ENCODE data around the gene GRSF1. TPM values are rescaled to one million over a fixed set of nuclear protein-coding genes. Genes with fewer than 3 reads are reported as not detected.

GRSF1 gene
- total and polyA plus RNA-seq, 5 donors, result 50.7 to 81.4 (median 77.8) TPM

- Histone ChIP-seq H3K27me3 (ENCODE audit: control insufficient read depth, insufficient read depth) (no peaks in the 10 kb centered on the region), H3K4me1 (ENCODE audit: control insufficient read depth, insufficient read depth, low read length) (peaks cover 2% of the 10 kb centered on the region), H3K9me3 (ENCODE audit: control insufficient read depth, low read length) (no peaks in the 10 kb centered on the region), H3K27ac (ENCODE audit: low read length) (no peak overlapping the region), H3K4me3 (ENCODE audit: low read length) (no peak overlapping the region)
- ATAC-seq, result no peak
- no peak for DNase-seq
- 58% methylated on average over 2 of the region's 2 CpGs for WGBS
- intact Hi-C loops (cut with DNase I), result loop anchor here in 3 of 4 donors (5.0 to 10.0 kb wide), 3 partner anchors 66 to 159 kb away; partner anchors contain the start of genes DCK (in 2 of the 3) and MOB1B (in 2 of the 3)
These were observed 3.6 kb downstream of the GRSF1 start for GRCh38 chr4:70836081-70836480.

- intact Hi-C loops (cut with DNase I), result loop anchor here in 3 of 4 donors (10.0 kb wide), 2 partner anchors 129 to 161 kb away; partner anchors contain the start of gene DCK (in 2 of the 3)
These were observed 6.0 kb downstream of the GRSF1 start for GRCh38 chr4:70833675-70834074.

DNA sequence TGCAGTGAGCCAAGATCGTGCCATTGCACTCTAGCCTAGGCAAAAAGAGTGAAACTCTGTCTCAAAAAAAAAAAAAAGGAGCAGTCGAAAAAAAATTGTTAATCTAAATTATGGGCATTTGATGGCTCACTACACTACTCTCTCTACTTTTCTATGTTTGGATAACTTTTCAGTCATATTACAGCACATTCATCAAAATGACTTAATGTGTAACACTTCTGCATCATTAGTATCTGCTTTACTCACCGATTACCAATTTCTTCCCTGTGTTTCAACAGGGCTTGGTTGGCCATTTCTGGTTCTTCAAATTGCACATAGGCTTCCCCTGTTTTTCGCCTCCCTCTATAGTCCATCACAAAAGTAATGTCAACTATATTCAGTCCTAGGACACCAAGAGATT, 8.4 kb downstream of the GRSF1 start:
- DNase-seq, result no peak
- H3K4me3 ChIP-seq (ENCODE audit: low read length), result no peak overlapping the region
- no peak overlapping the region for H3K27ac ChIP-seq (ENCODE audit: low read length)
- ATAC-seq, result no peak
- no peaks in the 10 kb centered on the region for H3K27me3 ChIP-seq (ENCODE audit: control insufficient read depth, insufficient read depth)
- peaks cover 2% of the 10 kb centered on the region for H3K4me1 ChIP-seq (ENCODE audit: control insufficient read depth, insufficient read depth, low read length)
- H3K9me3 ChIP-seq (ENCODE audit: control insufficient read depth, low read length), result no peaks in the 10 kb centered on the region
- intact Hi-C loops (cut with DNase I), result loop anchor here in 3 of 4 donors (10.0 kb wide), 2 partner anchors 126 to 164 kb away; partner anchors contain the start of gene DCK (in 2 of the 3)
- 95% methylated on average over 4 of the region's 4 CpGs for WGBS

More at GRCh38 chr4:70833675-70834074, 6.0 kb downstream of the GRSF1 start:
- H3K4me3 ChIP-seq (ENCODE audit: low read length), result no peak overlapping the region
- WGBS, result 99% methylated on average over 1 of the region's 1 CpG
- DNase-seq, result no peak
- no peak for ATAC-seq
- peaks cover 2% of the 10 kb centered on the region for H3K4me1 ChIP-seq (ENCODE audit: control insufficient read depth, insufficient read depth, low read length)
- H3K27ac ChIP-seq (ENCODE audit: low read length), result no peak overlapping the region
- no peaks in the 10 kb centered on the region for H3K9me3 ChIP-seq (ENCODE audit: control insufficient read depth, low read length)
- H3K27me3 ChIP-seq (ENCODE audit: control insufficient read depth, insufficient read depth), result no peaks in the 10 kb centered on the region

DNA sequence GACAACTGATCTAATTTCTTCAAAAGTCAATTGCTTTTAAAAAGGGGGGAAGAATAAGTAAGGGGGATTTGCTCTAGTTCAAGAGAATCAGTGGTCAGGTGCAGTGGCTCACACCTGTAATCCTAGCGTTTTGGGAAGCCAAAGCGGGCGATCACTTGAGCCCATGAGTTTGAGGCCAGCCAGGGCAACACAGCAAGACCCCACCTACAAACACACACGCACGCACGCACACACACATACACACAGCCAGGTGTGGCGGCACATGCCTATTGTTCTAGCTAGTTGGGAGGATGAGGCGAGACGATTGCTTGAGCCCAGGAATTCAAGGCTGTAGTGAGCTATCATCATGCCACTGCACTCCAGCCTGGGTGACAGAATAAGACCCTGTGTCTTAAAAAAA, 9.6 kb downstream of the GRSF1 start:
- H3K27ac ChIP-seq (ENCODE audit: low read length), result no peak overlapping the region
- DNase-seq, result no peak
- WGBS, result 92% methylated on average over 9 of the region's 9 CpGs

DNA sequence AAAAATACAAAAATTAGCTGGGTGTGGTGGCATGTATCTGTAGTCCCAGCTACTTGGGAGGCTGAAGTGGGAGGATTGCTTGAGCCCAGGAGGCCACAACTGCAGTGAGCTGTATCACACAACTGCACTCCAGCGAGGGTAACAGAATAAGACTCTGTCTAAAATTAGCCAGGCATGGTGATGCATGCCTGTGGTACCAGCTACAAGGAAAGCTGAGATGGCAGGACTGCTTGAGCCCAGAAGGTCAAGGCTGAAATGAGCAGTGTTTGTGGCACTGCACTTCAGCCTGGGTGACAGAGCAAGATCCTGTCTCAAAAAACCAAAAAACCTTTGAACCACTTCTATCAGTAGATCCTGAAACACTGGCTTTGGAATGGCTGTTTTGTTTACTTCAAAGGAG, 10.2 kb downstream of the GRSF1 start:
- DNase-seq, result no peak
- no peaks in the 10 kb centered on the region for H3K27me3 ChIP-seq (ENCODE audit: control insufficient read depth, insufficient read depth)
- no peaks in the 10 kb centered on the region for H3K9me3 ChIP-seq (ENCODE audit: control insufficient read depth, low read length)
- 84% methylated on average over 1 of the region's 1 CpG for WGBS
- H3K4me1 ChIP-seq (ENCODE audit: control insufficient read depth, insufficient read depth, low read length), result no peaks in the 10 kb centered on the region
- H3K27ac ChIP-seq (ENCODE audit: low read length), result no peak overlapping the region
- intact Hi-C loops (cut with DNase I), result no loop called here
- ATAC-seq, result no peak
- H3K4me3 ChIP-seq (ENCODE audit: low read length), result no peak overlapping the region

More for the DNA sequence above, 9.6 kb downstream of the GRSF1 start:
- intact Hi-C loops (cut with DNase I), result loop anchor here in 3 of 4 donors (10.0 kb wide), 2 partner anchors 125 to 165 kb away; partner anchors contain the start of gene DCK (in 2 of the 3)
- Histone ChIP-seq H3K9me3 (ENCODE audit: control insufficient read depth, low read length) (no peaks in the 10 kb centered on the region), H3K27me3 (ENCODE audit: control insufficient read depth, insufficient read depth) (no peaks in the 10 kb centered on the region), H3K4me3 (ENCODE audit: low read length) (no peak overlapping the region), H3K4me1 (ENCODE audit: control insufficient read depth, insufficient read depth, low read length) (no peaks in the 10 kb centered on the region)
- ATAC-seq, result no peak

DNA sequence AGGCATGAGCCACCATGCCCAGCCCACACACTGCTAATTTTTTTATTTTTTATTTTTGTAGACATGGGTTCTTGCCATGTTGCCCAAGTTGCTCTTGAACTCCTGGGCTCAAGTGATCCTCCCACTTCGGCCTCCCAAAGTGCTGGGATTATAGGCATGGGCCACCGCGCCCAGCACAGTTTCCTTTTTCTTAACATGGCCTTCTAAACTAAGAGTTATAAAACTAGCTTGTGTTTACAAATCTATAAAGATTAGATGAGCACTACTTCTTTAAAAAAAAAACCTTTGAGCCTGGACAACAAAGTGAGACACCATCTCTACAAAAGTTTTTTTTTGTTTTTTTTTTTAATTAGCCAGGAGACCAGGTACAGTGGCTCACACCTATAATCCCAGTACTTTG, 10.7 kb downstream of the GRSF1 start:
- H3K4me1 ChIP-seq (ENCODE audit: control insufficient read depth, insufficient read depth, low read length), result no peaks in the 10 kb centered on the region
- no peak for ATAC-seq
- no peak overlapping the region for H3K4me3 ChIP-seq (ENCODE audit: low read length)
- no peaks in the 10 kb centered on the region for H3K27me3 ChIP-seq (ENCODE audit: control insufficient read depth, insufficient read depth)
- intact Hi-C loops (cut with DNase I), result no loop called here
- DNase-seq, result no peak
- 100% methylated on average over 3 of the region's 3 CpGs for WGBS
- no peaks in the 10 kb centered on the region for H3K9me3 ChIP-seq (ENCODE audit: control insufficient read depth, low read length)
- H3K27ac ChIP-seq (ENCODE audit: low read length), result no peak overlapping the region

DNA sequence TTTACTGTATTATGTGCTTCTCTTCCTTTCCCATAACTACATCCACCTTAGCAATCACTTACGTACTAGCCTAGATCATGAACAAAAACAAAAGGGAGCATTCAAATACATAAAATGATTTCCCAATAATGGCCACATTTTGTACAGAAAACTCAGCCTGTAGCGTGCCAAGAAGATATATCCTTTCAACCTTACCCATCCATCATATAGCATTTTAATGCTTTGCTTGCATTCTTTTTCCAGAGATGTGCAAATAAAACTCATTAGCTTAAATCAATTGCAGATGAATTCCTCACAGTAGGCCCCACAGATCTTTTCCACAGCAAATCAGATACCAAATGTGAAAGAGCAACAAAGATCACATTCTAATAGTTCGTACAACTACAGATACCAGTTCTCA, 20.8 kb downstream of the GRSF1 start:
- DNase-seq, result no peak
- intact Hi-C loops (cut with DNase I), result no loop called here
- no peaks in the 10 kb centered on the region for H3K4me1 ChIP-seq (ENCODE audit: control insufficient read depth, insufficient read depth, low read length)
- no peak overlapping the region for H3K27ac ChIP-seq (ENCODE audit: low read length)
- no peak for ATAC-seq
- H3K4me3 ChIP-seq (ENCODE audit: low read length), result no peak overlapping the region
- 90% methylated on average over 3 of the region's 3 CpGs for WGBS
- H3K27me3 ChIP-seq (ENCODE audit: control insufficient read depth, insufficient read depth), result no peaks in the 10 kb centered on the region
- H3K9me3 ChIP-seq (ENCODE audit: control insufficient read depth, low read length), result no peaks in the 10 kb centered on the region

- no peak overlapping the region for H3K27ac ChIP-seq (ENCODE audit: low read length)
- intact Hi-C loops (cut with DNase I), result no loop called here
- H3K4me1 ChIP-seq (ENCODE audit: control insufficient read depth, insufficient read depth, low read length), result no peaks in the 10 kb centered on the region
- 87% methylated on average over 5 of the region's 5 CpGs for WGBS
- H3K27me3 ChIP-seq (ENCODE audit: control insufficient read depth, insufficient read depth), result no peaks in the 10 kb centered on the region
- DNase-seq (no peak), ATAC-seq (no peak)
- H3K9me3 ChIP-seq (ENCODE audit: control insufficient read depth, low read length), result no peaks in the 10 kb centered on the region
- H3K4me3 ChIP-seq (ENCODE audit: low read length), result no peak overlapping the region
These were observed 21.4 kb downstream of the GRSF1 start for GRCh38 chr4:70818173-70818855.

DNA sequence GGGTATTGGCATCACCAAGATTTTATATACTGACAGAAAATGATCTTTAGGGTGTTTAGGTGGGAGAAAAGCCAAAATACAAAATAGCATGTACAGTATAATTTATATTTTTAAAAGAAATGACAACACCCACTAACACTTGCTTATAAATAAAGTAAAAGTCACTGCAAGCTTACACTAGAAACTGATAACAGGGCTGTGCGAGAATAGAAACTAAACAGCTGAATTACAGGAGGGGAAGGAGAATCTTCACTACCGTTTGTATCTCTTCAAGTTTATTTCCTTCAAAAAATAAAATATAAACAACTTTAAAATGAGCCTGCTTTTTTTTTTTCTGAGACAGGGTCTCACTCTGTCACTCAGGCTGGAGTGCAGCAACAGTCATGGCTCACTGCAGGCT, 22.8 kb downstream of the GRSF1 start:
- no peak for ATAC-seq
- no peaks in the 10 kb centered on the region for H3K9me3 ChIP-seq (ENCODE audit: control insufficient read depth, low read length)
- intact Hi-C loops (cut with DNase I), result no loop called here
- H3K4me3 ChIP-seq (ENCODE audit: low read length), result no peak overlapping the region
- no peak overlapping the region for H3K27ac ChIP-seq (ENCODE audit: low read length)
- H3K4me1 ChIP-seq (ENCODE audit: control insufficient read depth, insufficient read depth, low read length), result no peaks in the 10 kb centered on the region
- DNase-seq, result no peak
- 42% methylated on average over 2 of the region's 2 CpGs for WGBS
- no peaks in the 10 kb centered on the region for H3K27me3 ChIP-seq (ENCODE audit: control insufficient read depth, insufficient read depth)

DNA sequence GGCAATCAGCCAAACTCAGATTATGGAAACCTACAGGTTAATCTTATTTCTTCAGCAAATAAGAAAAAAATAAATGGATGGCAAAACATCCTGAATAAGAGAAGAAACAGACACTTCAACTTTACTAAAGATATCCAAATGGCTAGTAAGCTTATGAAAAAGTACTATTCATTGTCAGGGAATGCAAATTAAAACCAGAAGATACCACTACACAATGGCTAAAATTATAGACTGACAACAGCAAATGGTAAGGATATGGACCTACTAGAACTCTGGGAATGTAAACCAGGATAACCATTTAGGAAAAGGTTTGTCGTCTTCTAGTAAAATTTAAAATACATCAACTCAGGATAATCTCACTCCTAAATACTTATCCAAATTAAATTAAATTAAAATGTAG, 24.3 kb downstream of the GRSF1 start:
- Histone ChIP-seq H3K4me3 (ENCODE audit: low read length) (no peak overlapping the region), H3K9me3 (ENCODE audit: control insufficient read depth, low read length) (no peaks in the 10 kb centered on the region), H3K27me3 (ENCODE audit: control insufficient read depth, insufficient read depth) (no peaks in the 10 kb centered on the region), H3K4me1 (ENCODE audit: control insufficient read depth, insufficient read depth, low read length) (no peaks in the 10 kb centered on the region), H3K27ac (ENCODE audit: low read length) (no peak overlapping the region)
- intact Hi-C loops (cut with DNase I), result no loop called here
- ATAC-seq, result no peak
- 94% methylated on average over 1 of the region's 1 CpG for WGBS
- DNase-seq, result no peak

DNA sequence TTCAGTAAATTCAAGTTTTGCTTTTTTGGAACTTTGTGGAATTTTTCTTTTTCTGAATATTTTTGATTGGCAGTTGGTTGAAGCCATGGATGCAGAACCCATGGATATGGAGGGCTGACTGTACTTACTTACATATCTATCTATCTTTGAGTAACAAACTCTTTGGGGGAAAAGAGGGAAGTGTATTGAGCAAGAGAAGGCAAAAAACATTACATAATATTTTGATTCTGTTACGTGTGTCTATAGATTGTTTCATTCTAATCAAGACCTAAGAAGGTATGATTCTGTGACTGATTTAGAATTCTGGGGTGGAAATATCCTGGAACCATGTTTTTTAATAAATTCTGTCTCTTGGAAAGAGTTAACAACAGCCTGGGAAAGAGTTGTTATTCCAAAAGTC, 31.5 kb downstream of the GRSF1 start:
- WGBS, result 89% methylated on average over 1 of the region's 1 CpG
- Histone ChIP-seq H3K4me1 (ENCODE audit: control insufficient read depth, insufficient read depth, low read length) (no peaks in the 10 kb centered on the region), H3K27me3 (ENCODE audit: control insufficient read depth, insufficient read depth) (no peaks in the 10 kb centered on the region), H3K27ac (ENCODE audit: low read length) (no peak overlapping the region), H3K4me3 (ENCODE audit: low read length) (no peak overlapping the region), H3K9me3 (ENCODE audit: control insufficient read depth, low read length) (no peaks in the 10 kb centered on the region)
- intact Hi-C loops (cut with DNase I), result no loop called here
- DNase-seq (no peak), ATAC-seq (no peak)
